Activated CD8-positive, alpha-beta memory T cell treated with anti-CD3 and anti-CD28 coated beads for 36 hours (primary cell): Measurements from ENCODE around the gene GOLGA6D. TPM values are rescaled to one million over a fixed set of nuclear protein-coding genes. Genes with fewer than 3 reads are reported as not detected.
"Not testable (repeated sequence)": the region's sequence is repeated elsewhere in the genome, so short reads cannot be mapped to it uniquely, and the experiment has no call there.

Source experiments
- CTCF ChIA-PET: fragments of 350-600 bp; sonication (Branson Sonifier 250); formaldehyde crosslinking; loops from one replicate; lab custom pipeline; 2021; ENCODE audit warnings: antibody characterized with exemption; lab: Charles Lee
- POLR2A ChIA-PET: fragments of 350-600 bp; sonication (Branson Sonifier 250); formaldehyde crosslinking; loops from one replicate; lab custom pipeline; 2021; ENCODE audit warnings: antibody characterized with exemption; lab: Charles Lee
- total RNA-seq, 2 experiments: library from RNA; stranded (reverse); gene quantifications; one replicate each; pipeline ENCODE4 v1.2.3, GENCODE V29; 2021

Gene GOLGA6D
- total RNA-seq, 2 experiments from 2014 or later = not detected

DNA sequence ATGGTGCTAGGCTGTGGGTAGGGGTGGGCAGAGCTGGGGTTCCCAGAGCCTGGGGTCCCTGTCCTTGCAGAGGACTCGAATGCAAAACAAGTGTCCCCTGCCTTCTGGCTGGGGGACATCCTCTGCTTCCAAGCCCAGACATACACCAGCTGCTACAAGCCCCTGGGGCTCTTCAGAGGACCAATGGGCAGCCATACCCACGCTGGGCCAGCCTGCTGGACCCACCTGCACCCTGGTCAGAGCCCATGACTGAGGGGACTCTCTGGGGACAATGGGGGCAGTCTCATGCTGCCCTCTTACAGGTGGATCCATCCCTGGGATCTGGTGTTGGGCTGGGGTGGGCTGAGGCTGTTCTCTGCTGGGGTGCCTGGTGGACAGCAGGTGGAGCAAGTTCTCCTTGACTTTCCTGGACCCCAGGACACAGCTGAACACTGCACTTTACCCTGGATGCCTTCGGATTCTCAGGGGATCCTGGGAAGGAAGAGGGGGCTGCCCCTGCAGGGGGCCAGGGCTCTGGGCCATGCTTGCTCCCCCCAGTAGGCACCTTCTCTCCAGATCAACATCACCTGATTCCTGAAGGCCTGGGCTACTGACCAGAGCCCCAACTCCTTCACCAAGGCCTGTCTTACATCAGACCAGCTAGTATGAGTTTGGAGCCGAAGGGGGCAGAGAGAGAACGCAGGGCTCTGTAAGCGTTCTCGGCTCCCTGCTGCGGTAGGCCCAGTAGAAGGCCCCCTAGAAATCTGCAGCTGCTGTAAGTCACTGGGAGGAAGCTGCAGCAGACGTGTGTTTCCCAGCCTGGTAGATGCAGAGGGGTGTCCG, 46.1 kb downstream of the GOLGA6D start:
- ChIA-PET CTCF (no interaction called here), POLR2A (no interaction called here)

DNA sequence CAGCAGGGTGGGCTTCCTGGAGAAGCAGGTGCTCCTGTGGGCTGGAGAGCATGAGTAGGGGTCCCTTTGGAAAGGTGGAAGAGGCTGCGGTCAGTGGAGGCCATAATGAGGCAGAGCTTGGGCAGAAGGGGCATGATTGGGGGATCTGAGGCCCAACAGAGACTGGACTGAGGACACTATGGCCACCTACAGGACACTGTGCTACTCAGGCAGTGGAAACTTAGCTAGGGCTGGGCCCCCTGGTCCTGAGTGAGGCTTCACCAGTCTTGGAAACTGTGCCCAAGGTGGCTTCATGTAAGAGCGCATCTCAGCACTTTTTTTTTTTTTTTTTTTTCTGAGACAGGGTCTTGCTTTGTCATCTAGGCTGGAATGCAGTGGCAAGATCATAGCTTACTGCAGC, 46.9 kb downstream of the GOLGA6D start:
- ChIA-PET POLR2A (no interaction called here), CTCF (no interaction called here)

DNA sequence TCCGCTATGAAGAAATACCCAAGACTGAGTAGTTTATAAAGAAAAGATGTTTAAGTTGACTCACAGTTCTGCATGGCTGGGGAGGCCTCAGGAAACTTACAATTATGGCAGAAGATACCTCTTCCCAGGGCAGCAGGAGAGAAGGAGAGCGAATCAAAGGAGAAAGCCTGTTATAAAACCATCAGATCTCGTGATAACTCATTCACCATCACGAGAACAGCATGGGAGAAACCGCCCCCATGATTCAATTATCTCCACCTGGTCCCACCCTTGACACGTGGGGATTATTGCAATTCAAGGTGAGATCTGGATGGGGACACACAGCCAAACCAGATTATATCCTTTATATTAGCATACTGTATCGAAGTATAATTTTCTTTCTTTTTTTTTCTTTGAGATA, 49.5 kb downstream of the GOLGA6D start:
- POLR2A ChIA-PET, CTCF ChIA-PET: not testable (repeated sequence)

DNA sequence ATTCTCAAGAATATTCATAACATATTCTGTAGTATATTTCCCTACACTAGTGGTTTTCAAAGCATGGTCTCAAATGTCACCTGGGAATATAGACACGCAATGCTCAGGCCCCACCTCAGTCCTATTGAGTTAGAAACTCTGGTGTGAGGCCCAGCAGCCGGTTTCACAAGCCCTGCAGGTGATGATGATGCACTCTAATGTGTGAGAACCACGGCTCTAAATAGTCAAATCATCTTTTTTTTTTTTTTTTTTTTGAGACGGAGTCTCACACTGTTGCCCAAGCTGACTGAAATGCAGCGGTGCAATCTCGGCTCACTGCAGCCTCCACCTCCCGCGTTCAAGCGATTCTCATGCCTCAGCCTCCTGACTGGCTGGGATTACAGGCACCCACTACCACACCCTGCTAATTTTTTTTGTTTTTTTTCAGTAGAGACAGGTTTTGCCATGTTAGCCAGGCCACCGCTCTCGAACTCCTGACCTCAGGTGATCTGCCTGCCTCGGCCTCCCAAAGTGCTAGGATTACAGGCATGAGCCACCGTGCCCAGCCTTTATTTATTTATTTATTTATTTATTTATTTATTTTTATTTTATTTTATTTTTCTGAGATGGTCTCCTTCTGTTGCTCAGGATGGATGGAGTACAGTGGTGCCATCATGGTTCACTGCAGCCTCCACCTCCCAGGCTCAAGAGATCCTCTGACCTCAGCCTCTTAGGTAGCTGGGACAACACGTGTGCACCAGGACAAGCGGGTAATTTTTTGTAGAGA, 51.2 kb downstream of the GOLGA6D start:
- CTCF ChIA-PET = interaction anchor here (2.1 kb wide), 1 partner anchor 34 kb away, joined by 6 read pairs; no protein-coding TSS in a partner anchor
- POLR2A ChIA-PET = not testable (repeated sequence)

DNA sequence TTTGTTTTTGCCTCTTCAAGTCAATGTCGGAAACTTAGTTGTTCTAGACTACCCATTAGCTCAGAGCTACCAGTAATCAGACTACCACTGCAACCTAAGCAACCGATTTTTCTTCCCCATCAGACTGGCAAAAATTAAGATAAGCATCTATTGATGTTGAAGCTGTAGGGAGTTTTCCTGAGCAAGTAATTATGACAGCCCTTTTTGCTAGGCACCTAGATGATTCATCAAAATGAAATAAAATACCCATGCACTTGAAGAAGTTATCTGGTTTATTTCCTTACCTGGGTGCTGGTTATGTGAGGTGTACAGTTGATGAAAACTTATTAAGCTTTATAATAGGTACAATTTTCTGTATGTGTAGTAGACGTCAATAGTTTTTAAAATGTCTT, 52.7 kb downstream of the GOLGA6D start:
- CTCF ChIA-PET = interaction anchor here (0.6 to 2.1 kb wide), 2 partner anchors 16 to 33 kb away, joined by 5 to 6 read pairs; no protein-coding TSS in a partner anchor
- POLR2A ChIA-PET = no interaction called here

DNA sequence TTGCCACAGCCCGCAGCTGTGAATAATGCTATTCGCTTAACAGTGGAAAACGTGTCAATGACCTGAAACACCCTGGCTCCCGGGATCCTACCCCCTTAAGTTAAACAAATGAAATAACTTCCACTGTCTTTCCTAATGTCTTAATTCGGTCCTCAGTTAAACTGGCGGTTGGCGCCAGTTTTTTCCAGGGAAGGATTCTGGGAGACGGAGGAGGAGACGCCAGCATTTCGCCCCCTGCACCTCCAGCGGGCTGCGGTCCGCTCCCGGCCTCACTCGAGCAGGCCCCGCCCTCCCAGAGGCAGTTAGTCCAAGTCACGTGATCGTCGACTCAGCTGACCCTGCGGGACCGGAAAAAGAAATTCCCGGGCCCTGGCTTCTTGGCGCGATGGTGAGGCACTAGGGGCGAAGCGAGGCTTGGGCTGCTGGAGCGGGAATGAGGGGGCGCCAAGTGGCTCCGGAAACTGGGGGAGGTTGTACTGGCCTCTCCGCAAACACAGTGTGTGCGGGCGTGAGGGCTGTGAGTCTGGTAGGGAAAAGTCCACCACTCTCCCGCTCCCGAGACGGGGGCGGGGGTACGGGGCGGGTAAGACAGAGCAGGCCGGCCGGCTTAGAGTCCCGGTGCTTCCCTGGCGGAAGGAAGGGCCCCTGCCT, 53.2 kb downstream of the GOLGA6D start, which contains the start of gene COMMD4:
Gene COMMD4 (plus strand): TSS at position 359 of the 651 bp plus-strand sequence. CDS start 27 bp downstream, at position 386.
- CTCF ChIA-PET = interaction anchor here (0.6 to 2.1 kb wide), 3 partner anchors 12 to 32 kb away, joined by 4 to 6 read pairs (median 5); no protein-coding TSS in a partner anchor
- POLR2A ChIA-PET = interaction anchor here (0.6 to 1.0 kb wide), 3 partner anchors 12 to 261 kb away, joined by 3 to 5 read pairs (median 3); partner anchors contain the start of genes MAN2C1 and NEIL1

DNA sequence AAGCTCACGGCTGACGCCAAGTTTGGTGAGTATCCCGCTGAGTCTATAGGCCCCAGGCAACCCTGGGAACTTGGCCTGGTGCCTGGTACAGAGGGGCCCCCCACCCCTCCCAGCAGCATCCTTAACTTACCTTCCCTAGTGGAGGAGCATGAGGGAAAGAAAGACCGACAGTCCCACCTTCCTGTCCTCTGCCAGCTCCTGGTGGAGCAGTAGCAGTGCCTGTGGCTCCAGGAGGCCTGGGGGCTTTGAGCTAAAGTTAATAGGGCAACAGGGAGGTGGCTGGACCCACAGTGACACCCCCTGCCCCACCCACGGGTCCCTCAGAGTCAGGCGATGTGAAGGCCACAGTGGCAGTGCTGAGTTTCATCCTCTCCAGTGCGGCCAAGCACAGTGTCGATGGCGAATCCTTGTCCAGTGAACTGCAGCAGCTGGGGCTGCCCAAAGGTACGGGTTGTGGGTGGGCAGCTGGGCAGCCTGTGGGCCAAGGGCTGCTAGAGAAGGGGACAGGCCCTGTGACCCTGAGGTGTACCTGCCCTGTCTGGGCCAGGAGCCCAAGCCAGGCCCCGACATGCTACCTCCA, 56.1 kb downstream of the GOLGA6D start:
- POLR2A ChIA-PET = no interaction called here
- CTCF ChIA-PET = no interaction called here

DNA sequence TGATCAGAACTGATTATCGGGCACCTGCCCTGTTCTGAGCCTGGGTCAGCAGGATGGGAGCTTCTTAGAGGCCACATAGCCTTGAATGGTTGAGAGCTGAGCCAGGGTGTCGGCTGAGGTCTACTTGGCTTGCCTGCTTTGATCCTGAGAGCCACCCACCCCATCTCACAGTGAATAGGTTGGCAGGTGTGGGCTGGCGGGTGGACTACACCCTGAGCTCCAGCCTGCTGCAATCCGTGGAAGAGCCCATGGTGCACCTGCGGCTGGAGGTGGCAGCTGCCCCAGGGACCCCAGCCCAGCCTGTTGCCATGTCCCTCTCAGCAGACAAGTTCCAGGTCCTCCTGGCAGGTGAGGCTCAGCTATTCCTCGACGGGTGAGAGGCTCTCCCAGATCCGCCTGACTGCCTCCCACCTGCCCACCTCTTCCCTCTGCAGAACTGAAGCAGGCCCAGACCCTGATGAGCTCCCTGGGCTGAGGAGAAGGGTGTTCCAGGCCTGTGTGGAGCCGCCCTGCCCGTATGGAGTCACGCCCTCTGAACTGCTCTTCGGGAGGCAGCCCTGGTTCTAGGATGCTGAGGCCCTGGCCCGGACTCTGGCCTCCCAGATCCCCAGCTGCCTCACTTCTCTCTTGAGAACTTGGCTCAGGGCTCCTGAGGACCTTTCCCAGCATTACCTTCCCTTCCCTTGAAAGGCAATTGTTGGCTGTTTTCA, 57.1 kb downstream of the GOLGA6D start:
- ChIA-PET POLR2A (no interaction called here), CTCF (interaction anchor here (1.3 kb wide), 1 partner anchor 13 kb away, joined by 3 read pairs; no protein-coding TSS in a partner anchor)

DNA sequence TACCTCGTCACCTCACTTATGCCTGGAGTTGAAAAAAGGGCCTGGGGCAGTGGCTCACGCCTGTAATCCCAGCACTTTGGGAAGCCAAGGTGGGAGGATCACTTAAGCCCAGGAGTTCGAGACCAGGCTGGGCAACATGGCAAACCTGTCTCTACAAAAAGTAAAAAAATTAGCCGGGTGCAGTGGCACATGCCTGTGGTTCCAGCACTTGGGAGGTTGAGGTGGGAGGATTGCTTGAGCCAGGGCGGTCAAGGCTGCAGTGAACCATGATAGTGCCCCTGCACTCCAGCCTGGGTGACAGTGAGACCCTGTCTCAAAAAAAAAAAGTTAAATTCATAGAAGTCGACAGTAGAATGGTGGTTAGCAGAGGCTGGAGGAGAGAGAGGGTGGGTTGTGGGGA, 59.6 kb downstream of the GOLGA6D start:
- CTCF ChIA-PET = interaction anchor here (0.5 kb wide), 1 partner anchor 258 kb away, joined by 3 read pairs; no protein-coding TSS in a partner anchor

DNA sequence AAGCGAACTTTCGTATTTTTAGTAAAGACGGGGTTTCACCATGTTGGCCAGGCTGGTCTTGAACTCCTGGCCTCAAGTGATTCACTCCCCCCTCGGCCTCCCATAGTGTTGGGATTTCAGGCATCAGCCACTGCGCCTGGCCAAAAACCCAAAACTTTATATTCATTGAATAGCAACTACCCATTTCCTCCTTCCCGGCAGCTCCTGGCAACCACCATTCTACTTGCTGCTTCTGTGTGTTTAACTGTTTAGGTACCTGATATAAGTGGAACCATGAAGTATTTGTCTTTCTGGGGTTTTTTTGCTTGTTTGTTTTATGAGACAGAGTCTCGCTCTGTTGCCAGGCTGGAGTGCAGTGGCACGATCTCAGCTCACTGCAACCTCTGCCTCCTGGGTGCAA, 61.3 kb downstream of the GOLGA6D start:
- POLR2A ChIA-PET, CTCF ChIA-PET: not testable (repeated sequence)

More for the DNA sequence above, 59.6 kb downstream of the GOLGA6D start:
- POLR2A ChIA-PET = no interaction called here

Other genes with a start within 250 kb of the GOLGA6D start
- 10 to 100 TPM; 32.8 to 35.1 TPM for gene C15orf39, start 81.0 kb upstream of the GOLGA6D start, total RNA-seq
- gene GOLGA6C, start 24.5 kb upstream of the GOLGA6D start, total RNA-seq = not detected
- gene COMMD4, start 53.2 kb downstream of the GOLGA6D start, total RNA-seq = 10 to 100 TPM; 94.8 to 96.8 TPM
- gene NEIL1, start 64.2 kb downstream of the GOLGA6D start, total RNA-seq = 1 to 10 TPM; 1.9 to 2.5 TPM
- gene MAN2C1, start 85.8 kb downstream of the GOLGA6D start, total RNA-seq = 100 to 1,000 TPM; 139 to 142 TPM
- 10 to 100 TPM; 85.9 to 86.7 TPM for gene SIN3A, start 168.9 kb downstream of the GOLGA6D start, total RNA-seq